ENCODE measurements around the gene KCTD21.

Gene KCTD21

GRCh38 chr11:78197816-78198215 lies 9.4 kb upstream of the KCTD21 start:
- no peak overlapping the region for H3K4me3 ChIP-seq (ENCODE audit: insufficient read length, low read depth)
- no peaks in the 10 kb centered on the region for H3K4me1 ChIP-seq (ENCODE audit: insufficient read depth, insufficient read length)
- peaks cover 38% of the 10 kb centered on the region for H3K36me3 ChIP-seq (ENCODE audit: insufficient read depth, insufficient read length, low read length)
- no peaks in the 10 kb centered on the region for H3K9me3 ChIP-seq (ENCODE audit: insufficient read depth, low read length)
- no peak for DNase-seq (ENCODE audit: low read depth, low spot score)
- no peak overlapping the region for H3K9ac ChIP-seq (ENCODE audit: insufficient read length, low read depth)
- TF ChIP-seq YY1 (IDR thresholded peaks at IDR 0.05; ENCODE audit: insufficient read depth, insufficient read length): no peak
- TF ChIP-seq SUZ12 (IDR thresholded peaks at IDR 0.05; ENCODE audit: extremely low read depth, insufficient read depth, insufficient read length): no peak
- no peak for TF ChIP-seq ZNF274 (IDR thresholded peaks at IDR 0.05; ENCODE audit: low read depth, low read length)
- no peaks in the 10 kb centered on the region for H3K27me3 ChIP-seq (ENCODE audit: insufficient read depth, insufficient read length)

GRCh38 chr11:78196661-78197091 lies 8.2 kb upstream of the KCTD21 start:
- H3K4me1 ChIP-seq (ENCODE audit: insufficient read depth, insufficient read length): peaks cover 4% of the 10 kb centered on the region
- H3K27me3 ChIP-seq (ENCODE audit: insufficient read depth, insufficient read length): no peaks in the 10 kb centered on the region

GRCh38 chr11:78195917-78196560 lies 7.6 kb upstream of the KCTD21 start:
- H3K4me3 ChIP-seq (ENCODE audit: insufficient read length, low read depth): no peak overlapping the region
- no peaks in the 10 kb centered on the region for H3K27me3 ChIP-seq (ENCODE audit: insufficient read depth, insufficient read length)
- H3K4me1 ChIP-seq (ENCODE audit: insufficient read depth, insufficient read length): peaks cover 4% of the 10 kb centered on the region
- H3K36me3 ChIP-seq (ENCODE audit: insufficient read depth, insufficient read length, low read length): peaks cover 36% of the 10 kb centered on the region
- no peak overlapping the region for H3K9ac ChIP-seq (ENCODE audit: insufficient read length, low read depth)
- DNase-seq (ENCODE audit: low read depth, low spot score): no peak
- no peaks in the 10 kb centered on the region for H3K9me3 ChIP-seq (ENCODE audit: insufficient read depth, low read length)
- TF ChIP-seq SUZ12 (IDR thresholded peaks at IDR 0.05; ENCODE audit: extremely low read depth, insufficient read depth, insufficient read length): no peak
- no peak for TF ChIP-seq ZNF274 (IDR thresholded peaks at IDR 0.05; ENCODE audit: low read depth, low read length)
- TF ChIP-seq YY1 (IDR thresholded peaks at IDR 0.05; ENCODE audit: insufficient read depth, insufficient read length): no peak

More at GRCh38 chr11:78196661-78197091, 8.2 kb upstream of the KCTD21 start:
- TF ChIP-seq YY1 (IDR thresholded peaks at IDR 0.05; ENCODE audit: insufficient read depth, insufficient read length): no peak
- Histone ChIP-seq H3K9me3 (ENCODE audit: insufficient read depth, low read length) (no peaks in the 10 kb centered on the region), H3K36me3 (ENCODE audit: insufficient read depth, insufficient read length, low read length) (peaks cover 38% of the 10 kb centered on the region), H3K9ac (ENCODE audit: insufficient read length, low read depth) (no peak overlapping the region), H3K4me3 (ENCODE audit: insufficient read length, low read depth) (no peak overlapping the region)
- no peak for DNase-seq (ENCODE audit: low read depth, low spot score)

GRCh38 chr11:78194490-78194889 lies 6.1 kb upstream of the KCTD21 start:
- no peak overlapping the region for H3K4me3 ChIP-seq (ENCODE audit: insufficient read length, low read depth)
- no peak overlapping the region for H3K9ac ChIP-seq (ENCODE audit: insufficient read length, low read depth)
- H3K9me3 ChIP-seq (ENCODE audit: insufficient read depth, low read length): no peaks in the 10 kb centered on the region
- H3K36me3 ChIP-seq (ENCODE audit: insufficient read depth, insufficient read length, low read length): peaks cover 20% of the 10 kb centered on the region
- DNase-seq (ENCODE audit: low read depth, low spot score): no peak
- no peaks in the 10 kb centered on the region for H3K27me3 ChIP-seq (ENCODE audit: insufficient read depth, insufficient read length)
- TF ChIP-seq ZNF274 (IDR thresholded peaks at IDR 0.05; ENCODE audit: low read depth, low read length) (no peak), SUZ12 (IDR thresholded peaks at IDR 0.05; ENCODE audit: extremely low read depth, insufficient read depth, insufficient read length) (no peak), YY1 (IDR thresholded peaks at IDR 0.05; ENCODE audit: insufficient read depth, insufficient read length) (no peak)
- H3K4me1 ChIP-seq (ENCODE audit: insufficient read depth, insufficient read length): peaks cover 4% of the 10 kb centered on the region

- H3K9ac ChIP-seq (ENCODE audit: insufficient read length, low read depth): no peak overlapping the region
- DNase-seq (ENCODE audit: low read depth, low spot score): no peak
- H3K9me3 ChIP-seq (ENCODE audit: insufficient read depth, low read length): no peaks in the 10 kb centered on the region
- H3K27me3 ChIP-seq (ENCODE audit: insufficient read depth, insufficient read length): no peaks in the 10 kb centered on the region
- peaks cover 4% of the 10 kb centered on the region for H3K4me1 ChIP-seq (ENCODE audit: insufficient read depth, insufficient read length)
- peaks cover 15% of the 10 kb centered on the region for H3K36me3 ChIP-seq (ENCODE audit: insufficient read depth, insufficient read length, low read length)
- no peak for TF ChIP-seq SUZ12 (IDR thresholded peaks at IDR 0.05; ENCODE audit: extremely low read depth, insufficient read depth, insufficient read length)
- TF ChIP-seq ZNF274 (IDR thresholded peaks at IDR 0.05; ENCODE audit: low read depth, low read length): no peak
- no peak for TF ChIP-seq YY1 (IDR thresholded peaks at IDR 0.05; ENCODE audit: insufficient read depth, insufficient read length)
- H3K4me3 ChIP-seq (ENCODE audit: insufficient read length, low read depth): no peak overlapping the region
Observed at GRCh38 chr11:78193806-78194205, 5.4 kb upstream of the KCTD21 start.

GRCh38 chr11:78192911-78193351 lies 4.5 kb upstream of the KCTD21 start:
- Histone ChIP-seq H3K9ac (ENCODE audit: insufficient read length, low read depth) (no peak overlapping the region), H3K4me1 (ENCODE audit: insufficient read depth, insufficient read length) (peaks cover 4% of the 10 kb centered on the region), H3K36me3 (ENCODE audit: insufficient read depth, insufficient read length, low read length) (peaks cover 10% of the 10 kb centered on the region), H3K27me3 (ENCODE audit: insufficient read depth, insufficient read length) (no peaks in the 10 kb centered on the region), H3K9me3 (ENCODE audit: insufficient read depth, low read length) (no peaks in the 10 kb centered on the region), H3K4me3 (ENCODE audit: insufficient read length, low read depth) (no peak overlapping the region)
- DNase-seq (ENCODE audit: low read depth, low spot score): no peak
- no peak for TF ChIP-seq SUZ12 (IDR thresholded peaks at IDR 0.05; ENCODE audit: extremely low read depth, insufficient read depth, insufficient read length)
- TF ChIP-seq YY1 (IDR thresholded peaks at IDR 0.05; ENCODE audit: insufficient read depth, insufficient read length): no peak
- TF ChIP-seq ZNF274 (IDR thresholded peaks at IDR 0.05; ENCODE audit: low read depth, low read length): no peak

GRCh38 chr11:78192223-78192719 lies 3.8 kb upstream of the KCTD21 start:
- Histone ChIP-seq H3K4me1 (ENCODE audit: insufficient read depth, insufficient read length) (peaks cover 4% of the 10 kb centered on the region), H3K4me3 (ENCODE audit: insufficient read length, low read depth) (no peak overlapping the region), H3K36me3 (ENCODE audit: insufficient read depth, insufficient read length, low read length) (peaks cover 5% of the 10 kb centered on the region), H3K9ac (ENCODE audit: insufficient read length, low read depth) (no peak overlapping the region), H3K9me3 (ENCODE audit: insufficient read depth, low read length) (no peaks in the 10 kb centered on the region), H3K27me3 (ENCODE audit: insufficient read depth, insufficient read length) (no peaks in the 10 kb centered on the region)
- TF ChIP-seq SUZ12 (IDR thresholded peaks at IDR 0.05; ENCODE audit: extremely low read depth, insufficient read depth, insufficient read length) (no peak), YY1 (IDR thresholded peaks at IDR 0.05; ENCODE audit: insufficient read depth, insufficient read length) (no peak), ZNF274 (IDR thresholded peaks at IDR 0.05; ENCODE audit: low read depth, low read length) (no peak)
- DNase-seq (ENCODE audit: low read depth, low spot score): no peak
